Measurements from ENCODE around the gene RAB3C.

The RAB3C gene

DNA sequence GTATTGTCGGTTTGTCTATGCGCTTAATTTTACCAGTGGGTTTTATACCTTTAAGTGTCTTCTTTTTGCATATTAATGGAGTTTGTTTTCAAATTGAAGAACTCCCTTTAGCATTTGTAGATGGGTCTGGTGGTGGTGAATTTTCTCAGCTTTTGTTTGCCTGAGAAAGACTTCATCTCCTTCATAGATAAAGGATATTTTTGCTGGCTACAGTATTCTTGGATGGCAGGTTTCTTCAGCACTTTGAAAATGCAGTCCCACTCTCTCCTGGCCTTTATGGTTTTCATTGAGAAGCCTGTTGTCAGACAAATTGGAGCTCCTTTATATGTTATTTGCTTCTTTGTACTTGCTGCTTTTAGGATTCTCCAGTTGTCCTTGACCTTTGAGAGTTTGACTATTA, 142.1 kb downstream of the RAB3C start:
- Histone ChIP-seq H3K4me3 (ENCODE audit: extremely low read depth, insufficient read depth, low read length, poor library complexity, severe bottlenecking) (no peak overlapping the region), H3K9me3 (ENCODE audit: control insufficient read depth, low read length) (no peaks in the 10 kb centered on the region), H3K4me1 (ENCODE audit: control insufficient read depth, insufficient read depth, low read length, poor library complexity, severe bottlenecking) (no peaks in the 10 kb centered on the region), H3K36me3 (ENCODE audit: control insufficient read depth, insufficient read depth, low read length) (no peaks in the 10 kb centered on the region), H3K27ac (ENCODE audit: low read depth, low read length, severe bottlenecking) (no peak overlapping the region)
- 100% methylated on average over 2 of the region's 2 CpGs; no CpG with 5 or more reads in 1 of the 2 experiments for WGBS, 2 experiments (ENCODE audit: insufficient coverage in 2 of 2)

DNA sequence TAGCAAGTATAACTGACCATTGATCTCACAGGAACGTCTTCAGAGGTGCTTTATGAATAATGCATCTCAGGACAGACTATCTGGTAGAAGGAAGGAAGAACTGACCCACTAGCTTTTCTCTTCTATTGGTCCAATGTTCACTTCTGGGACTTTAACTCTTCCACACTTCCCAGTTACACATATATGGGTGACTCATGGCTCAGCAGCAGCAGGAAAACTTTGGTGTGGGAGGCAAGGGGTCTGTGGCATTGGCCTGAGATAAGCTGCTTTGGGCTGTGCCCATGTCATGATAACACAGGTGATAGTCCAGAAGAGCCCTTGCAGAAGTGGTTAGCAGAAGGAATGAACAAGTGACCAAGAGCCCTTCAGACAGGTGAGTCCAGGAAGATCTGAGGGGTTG, 148.8 kb downstream of the RAB3C start:
- Histone ChIP-seq H3K36me3 (ENCODE audit: control insufficient read depth, insufficient read depth, low read length) (no peaks in the 10 kb centered on the region), H3K9me3 (ENCODE audit: control insufficient read depth, low read length) (no peaks in the 10 kb centered on the region), H3K4me1 (ENCODE audit: control insufficient read depth, insufficient read depth, low read length, poor library complexity, severe bottlenecking) (peaks cover 3% of the 10 kb centered on the region), H3K4me3 (ENCODE audit: extremely low read depth, insufficient read depth, low read length, poor library complexity, severe bottlenecking) (no peak overlapping the region), H3K27ac (ENCODE audit: low read depth, low read length, severe bottlenecking) (no peak overlapping the region)
- WGBS, 2 experiments (ENCODE audit: insufficient coverage in 2 of 2), result 57% methylated on average over 1 of the region's 1 CpG; no CpG with 5 or more reads in 1 of the 2 experiments

DNA sequence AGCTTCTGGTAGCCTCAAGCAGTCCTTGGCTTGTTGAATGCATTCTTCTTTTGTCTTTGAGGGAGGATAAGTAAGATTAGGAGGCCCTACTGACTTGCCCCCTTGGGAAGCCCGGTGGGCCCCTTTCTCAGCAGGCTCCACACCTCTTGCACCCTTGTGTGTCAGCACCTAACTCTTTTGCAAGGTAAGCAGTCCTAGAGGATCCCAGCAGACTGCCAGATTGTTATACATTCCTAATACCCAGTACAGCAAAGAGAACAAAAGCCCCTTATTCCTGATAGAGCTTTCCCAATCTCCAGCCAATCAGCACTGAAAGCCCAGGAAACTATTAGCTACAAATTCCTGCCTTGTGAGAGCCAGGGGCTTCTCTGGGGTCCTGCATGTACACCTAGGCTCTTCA, 152.8 kb downstream of the RAB3C start:
- Histone ChIP-seq H3K36me3 (ENCODE audit: control insufficient read depth, insufficient read depth, low read length) (no peaks in the 10 kb centered on the region), H3K27ac (ENCODE audit: low read depth, low read length, severe bottlenecking) (no peak overlapping the region), H3K9me3 (ENCODE audit: control insufficient read depth, low read length) (no peaks in the 10 kb centered on the region), H3K4me3 (ENCODE audit: extremely low read depth, insufficient read depth, low read length, poor library complexity, severe bottlenecking) (no peak overlapping the region), H3K4me1 (ENCODE audit: control insufficient read depth, insufficient read depth, low read length, poor library complexity, severe bottlenecking) (peaks cover 3% of the 10 kb centered on the region)
- WGBS, 2 experiments (ENCODE audit: insufficient coverage in 2 of 2), result no CpG with 5 or more reads among the region's 1 CpG

GRCh38 chr5:58736214-58736613, 153.3 kb downstream of the RAB3C start:
- Histone ChIP-seq H3K4me3 (ENCODE audit: extremely low read depth, insufficient read depth, low read length, poor library complexity, severe bottlenecking) (no peak overlapping the region), H3K27ac (ENCODE audit: low read depth, low read length, severe bottlenecking) (no peak overlapping the region), H3K4me1 (ENCODE audit: control insufficient read depth, insufficient read depth, low read length, poor library complexity, severe bottlenecking) (peaks cover 3% of the 10 kb centered on the region), H3K36me3 (ENCODE audit: control insufficient read depth, insufficient read depth, low read length) (no peaks in the 10 kb centered on the region), H3K9me3 (ENCODE audit: control insufficient read depth, low read length) (no peaks in the 10 kb centered on the region)
- WGBS, 2 experiments (ENCODE audit: insufficient coverage in 2 of 2), result 87% methylated on average over 4 to 5 of the region's 5 CpGs

DNA sequence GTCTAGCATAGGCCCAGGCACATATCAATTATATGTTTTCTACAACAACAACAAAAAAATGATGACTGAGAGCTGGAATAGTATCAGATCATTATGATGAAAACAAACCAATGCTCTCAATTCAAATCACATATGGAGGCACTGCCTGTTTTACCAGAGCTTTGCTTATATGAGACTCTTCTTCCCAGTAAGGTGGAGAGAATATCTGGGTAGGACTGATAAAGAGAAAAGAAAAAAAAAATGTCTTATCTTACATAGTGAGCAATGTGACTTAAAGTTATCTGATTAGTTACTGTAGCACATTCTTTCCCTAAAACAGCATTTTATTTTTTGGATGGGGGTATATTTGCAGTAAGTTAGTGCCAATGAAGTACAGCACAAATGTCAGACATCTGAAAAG, 154.8 kb downstream of the RAB3C start:
- Histone ChIP-seq H3K4me1 (ENCODE audit: control insufficient read depth, insufficient read depth, low read length, poor library complexity, severe bottlenecking) (peaks cover 3% of the 10 kb centered on the region), H3K36me3 (ENCODE audit: control insufficient read depth, insufficient read depth, low read length) (no peaks in the 10 kb centered on the region), H3K27ac (ENCODE audit: low read depth, low read length, severe bottlenecking) (peak overlapping the region; percentile 23), H3K9me3 (ENCODE audit: control insufficient read depth, low read length) (no peaks in the 10 kb centered on the region), H3K4me3 (ENCODE audit: extremely low read depth, insufficient read depth, low read length, poor library complexity, severe bottlenecking) (no peak overlapping the region)

- Histone ChIP-seq H3K4me1 (ENCODE audit: control insufficient read depth, insufficient read depth, low read length, poor library complexity, severe bottlenecking) (peaks cover 3% of the 10 kb centered on the region), H3K4me3 (ENCODE audit: extremely low read depth, insufficient read depth, low read length, poor library complexity, severe bottlenecking) (no peak overlapping the region), H3K27ac (ENCODE audit: low read depth, low read length, severe bottlenecking) (peak overlapping the region; percentile 23), H3K9me3 (ENCODE audit: control insufficient read depth, low read length) (no peaks in the 10 kb centered on the region), H3K36me3 (ENCODE audit: control insufficient read depth, insufficient read depth, low read length) (no peaks in the 10 kb centered on the region)
- WGBS, 2 experiments (ENCODE audit: insufficient coverage in 2 of 2), result 78 to 96% methylated on average over 2 of the region's 2 CpGs
Observed at GRCh38 chr5:58738336-58738735, 155.5 kb downstream of the RAB3C start.

DNA sequence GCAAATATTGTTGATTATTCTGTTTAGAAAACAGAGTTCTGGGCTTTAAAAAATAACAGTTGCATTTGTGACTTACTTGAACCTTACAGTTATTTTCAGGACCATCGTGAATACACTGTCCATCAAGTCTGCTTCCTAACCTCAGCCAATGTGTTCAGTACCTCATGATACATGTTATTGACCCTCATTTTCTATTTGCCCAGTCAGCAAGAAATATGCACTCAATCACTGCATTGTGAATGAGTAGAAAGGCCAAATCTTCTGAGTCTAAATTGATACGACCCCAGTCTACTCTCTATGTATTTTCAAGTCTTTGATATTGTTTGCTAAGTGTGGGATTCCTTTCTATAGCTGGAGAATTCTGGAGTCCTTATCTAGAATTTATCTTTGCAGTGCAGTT, 156.2 kb downstream of the RAB3C start:
- no peak overlapping the region for H3K27ac ChIP-seq (ENCODE audit: low read depth, low read length, severe bottlenecking)
- no peaks in the 10 kb centered on the region for H3K36me3 ChIP-seq (ENCODE audit: control insufficient read depth, insufficient read depth, low read length)
- H3K4me3 ChIP-seq (ENCODE audit: extremely low read depth, insufficient read depth, low read length, poor library complexity, severe bottlenecking), result no peak overlapping the region
- no peaks in the 10 kb centered on the region for H3K9me3 ChIP-seq (ENCODE audit: control insufficient read depth, low read length)
- H3K4me1 ChIP-seq (ENCODE audit: control insufficient read depth, insufficient read depth, low read length, poor library complexity, severe bottlenecking), result peaks cover 3% of the 10 kb centered on the region
- 75 to 90% methylated on average over 1 to 2 of the region's 2 CpGs for WGBS, 2 experiments (ENCODE audit: insufficient coverage in 2 of 2)

GRCh38 chr5:58740956-58741355, 158.1 kb downstream of the RAB3C start:
- H3K4me3 ChIP-seq (ENCODE audit: extremely low read depth, insufficient read depth, low read length, poor library complexity, severe bottlenecking), result no peak overlapping the region
- H3K36me3 ChIP-seq (ENCODE audit: control insufficient read depth, insufficient read depth, low read length), result no peaks in the 10 kb centered on the region
- no peaks in the 10 kb centered on the region for H3K4me1 ChIP-seq (ENCODE audit: control insufficient read depth, insufficient read depth, low read length, poor library complexity, severe bottlenecking)
- H3K27ac ChIP-seq (ENCODE audit: low read depth, low read length, severe bottlenecking), result no peak overlapping the region
- 83 to 100% methylated on average over 1 to 2 of the region's 3 CpGs for WGBS, 2 experiments (ENCODE audit: insufficient coverage in 2 of 2)
- no peaks in the 10 kb centered on the region for H3K9me3 ChIP-seq (ENCODE audit: control insufficient read depth, low read length)

- Histone ChIP-seq H3K4me1 (ENCODE audit: control insufficient read depth, insufficient read depth, low read length, poor library complexity, severe bottlenecking) (no peaks in the 10 kb centered on the region), H3K27ac (ENCODE audit: low read depth, low read length, severe bottlenecking) (no peak overlapping the region)
- WGBS, 2 experiments (ENCODE audit: insufficient coverage in 2 of 2), result no CpG with 5 or more reads among the region's 4 CpGs
Observed at GRCh38 chr5:58745350-58745749, 162.5 kb downstream of the RAB3C start.

DNA sequence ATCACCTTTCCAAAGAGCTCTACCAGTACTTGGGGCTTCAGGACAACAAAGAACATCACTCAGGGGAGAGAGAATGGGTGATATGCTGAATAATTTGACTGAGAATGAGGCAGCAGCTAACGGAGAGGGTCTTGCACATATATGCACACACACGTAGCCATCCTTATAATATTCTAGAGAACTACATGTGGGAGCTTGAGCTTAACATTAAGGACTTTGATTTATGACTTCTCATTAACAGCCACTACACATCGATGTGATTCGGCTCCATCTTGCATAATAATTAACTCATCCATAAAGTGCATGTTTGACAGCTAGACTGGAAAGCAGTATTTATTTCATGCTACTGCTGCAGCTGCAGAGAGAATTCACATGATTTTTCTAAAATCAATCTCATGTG, 163.4 kb downstream of the RAB3C start:
- no peaks in the 10 kb centered on the region for H3K9me3 ChIP-seq (ENCODE audit: control insufficient read depth, low read length)
- 60 to 100% methylated on average over 1 of the region's 4 CpGs for WGBS, 2 experiments (ENCODE audit: insufficient coverage in 2 of 2)
- no peaks in the 10 kb centered on the region for H3K4me1 ChIP-seq (ENCODE audit: control insufficient read depth, insufficient read depth, low read length, poor library complexity, severe bottlenecking)
- no peak overlapping the region for H3K4me3 ChIP-seq (ENCODE audit: extremely low read depth, insufficient read depth, low read length, poor library complexity, severe bottlenecking)
- no peaks in the 10 kb centered on the region for H3K36me3 ChIP-seq (ENCODE audit: control insufficient read depth, insufficient read depth, low read length)
- H3K27ac ChIP-seq (ENCODE audit: low read depth, low read length, severe bottlenecking), result peak overlapping the region; percentile 65

More at GRCh38 chr5:58745350-58745749, 162.5 kb downstream of the RAB3C start:
- no peaks in the 10 kb centered on the region for H3K36me3 ChIP-seq (ENCODE audit: control insufficient read depth, insufficient read depth, low read length)
- H3K4me3 ChIP-seq (ENCODE audit: extremely low read depth, insufficient read depth, low read length, poor library complexity, severe bottlenecking), result no peak overlapping the region
- no peaks in the 10 kb centered on the region for H3K9me3 ChIP-seq (ENCODE audit: control insufficient read depth, low read length)

DNA sequence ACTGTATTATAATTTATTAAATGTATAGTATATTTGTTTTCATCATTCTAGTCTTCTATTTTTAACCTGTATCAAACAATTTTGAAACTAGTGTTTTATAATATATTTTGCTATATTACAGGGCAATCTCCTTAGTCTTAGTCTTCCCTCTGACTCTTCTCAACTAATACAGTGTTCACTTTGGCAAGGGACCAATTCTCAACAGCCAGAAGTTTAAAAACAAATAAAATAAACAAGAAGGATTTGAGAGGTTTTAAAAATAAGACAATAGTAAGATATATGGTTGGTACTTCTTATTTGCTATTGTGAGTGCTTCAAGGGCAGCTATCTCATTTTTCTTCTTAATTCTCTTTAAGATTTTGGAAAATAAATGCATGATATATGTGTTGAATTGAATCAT, 167.2 kb downstream of the RAB3C start:
- H3K9me3 ChIP-seq (ENCODE audit: control insufficient read depth, low read length), result no peaks in the 10 kb centered on the region
- H3K4me3 ChIP-seq (ENCODE audit: extremely low read depth, insufficient read depth, low read length, poor library complexity, severe bottlenecking), result no peak overlapping the region
- H3K36me3 ChIP-seq (ENCODE audit: control insufficient read depth, insufficient read depth, low read length), result no peaks in the 10 kb centered on the region
- H3K27ac ChIP-seq (ENCODE audit: low read depth, low read length, severe bottlenecking), result no peak overlapping the region
- no peaks in the 10 kb centered on the region for H3K4me1 ChIP-seq (ENCODE audit: control insufficient read depth, insufficient read depth, low read length, poor library complexity, severe bottlenecking)

All from mesodermal cell (in vitro differentiated cells).